RWPE1 (cell line): ENCODE measurements around the gene RUBCN.

Experiments used
- CTCF ChIA-PET: fragments of 350-600 bp; sonication (Branson Sonifier 250); formaldehyde crosslinking; extraction: SDS; loops from one replicate; lab custom pipeline; 2021; lab: Yijun Ruan, JAX
- POLR2A ChIA-PET: fragments of 400-600 bp; formaldehyde crosslinking; extraction: SDS; loops from one replicate; lab custom pipeline; 2020; ENCODE audit warnings: antibody characterized with exemption; ENCODE audit not compliant: low non-redundant PET; lab: Yijun Ruan, JAX
- DNase-seq: peaks from one replicate; pipeline ENCODE4 v3.0.0; 2012; ENCODE audit warnings: low spot score
- H3K27ac ChIP-seq: fragments of 450-650 bp; 2 replicates; pipeline ENCODE4 v1.5.1; 2017
- CTCF ChIP-seq: fragments of 450-650 bp; conservative IDR thresholded peaks from 2 replicates; pipeline ENCODE4 v1.5.1; 2017; ENCODE audit warnings: low read depth, mild to moderate bottlenecking

The RUBCN gene

GRCh38 chr3:197683191-197683590 lies 53.5 kb downstream of the RUBCN start:
- no peak for TF ChIP-seq CTCF
- DNase-seq, result no peak
- CTCF ChIA-PET, result interaction anchor here (1.2 kb wide), 1 partner anchor 84 kb away, joined by 3 read pairs; no protein-coding TSS in a partner anchor
- H3K27ac ChIP-seq, result no peak overlapping the region; the same call in 1 of the 2 replicates
- POLR2A ChIA-PET, result no interaction called here

- POLR2A ChIA-PET, result no interaction called here
- no peak overlapping the region for H3K27ac ChIP-seq
- no peak for DNase-seq
- TF ChIP-seq CTCF, result no peak
- CTCF ChIA-PET, result no interaction called here
Measured at GRCh38 chr3:197682713-197683112, 54.0 kb downstream of the RUBCN start.

- no peak for DNase-seq
- ChIA-PET POLR2A (no interaction called here), CTCF (no interaction called here)
- TF ChIP-seq CTCF, result no peak
- no peak overlapping the region for H3K27ac ChIP-seq
Measured at GRCh38 chr3:197680955-197681521, 55.7 kb downstream of the RUBCN start.

- no peak overlapping the region; the same call in 1 of the 2 replicates for H3K27ac ChIP-seq
- DNase-seq, result no peak
- TF ChIP-seq CTCF, result no peak
- ChIA-PET POLR2A (no interaction called here), CTCF (interaction anchor here (0.6 kb wide), 1 partner anchor 149 kb away, joined by 3 read pairs; no protein-coding TSS in a partner anchor)
Measured at GRCh38 chr3:197675951-197676350, 60.8 kb downstream of the RUBCN start.

- ChIA-PET CTCF (interaction anchor here (0.6 kb wide), 1 partner anchor 149 kb away, joined by 3 read pairs; no protein-coding TSS in a partner anchor), POLR2A (no interaction called here)
Measured at GRCh38 chr3:197675563-197675860, 61.2 kb downstream of the RUBCN start.

More at GRCh38 chr3:197675563-197675860, 61.2 kb downstream of the RUBCN start:
- no peak overlapping the region for H3K27ac ChIP-seq
- no peak for TF ChIP-seq CTCF
- no peak for DNase-seq
